ENCODE data around the gene NKX1-1.
"Not testable (repeated sequence)": the region's sequence is repeated elsewhere in the genome, so short reads cannot be mapped to it uniquely, and the experiment has no call there.

Gene NKX1-1

GRCh38 chr4:1406394-1406980 lies at the start of gene NKX1-1:
TSS of gene NKX1-1 (minus strand) at chr4:1406442. CDS start at chr4:1406442, 0 bp downstream.
- no peak for DNase-seq

- no peak for DNase-seq
These were observed 47.5 kb upstream of the NKX1-1 start for GRCh38 chr4:1453731-1454130.

GRCh38 chr4:1452431-1453051 lies 46.3 kb upstream of the NKX1-1 start:
- no peak for DNase-seq

GRCh38 chr4:1451752-1452122 lies 45.5 kb upstream of the NKX1-1 start:
- DNase-seq = no peak

GRCh38 chr4:1451106-1451751 lies 45.0 kb upstream of the NKX1-1 start:
- no peak for DNase-seq

GRCh38 chr4:1449833-1450741 lies 43.8 kb upstream of the NKX1-1 start:
- DNase-seq = no peak

GRCh38 chr4:1449475-1449832 lies 43.2 kb upstream of the NKX1-1 start:
- DNase-seq = no peak

GRCh38 chr4:1448589-1449420 lies 42.6 kb upstream of the NKX1-1 start:
- no peak for DNase-seq

- DNase-seq = no peak
These were observed 41.7 kb upstream of the NKX1-1 start for GRCh38 chr4:1447676-1448588.

GRCh38 chr4:1446502-1447386 lies 40.5 kb upstream of the NKX1-1 start:
- DNase-seq = no peak

GRCh38 chr4:1445716-1446445 lies 39.6 kb upstream of the NKX1-1 start:
- no peak for DNase-seq

- DNase-seq = not testable (repeated sequence)
These were observed 37.5 kb upstream of the NKX1-1 start for GRCh38 chr4:1443688-1444172.

- DNase-seq = no peak
These were observed 20.8 kb upstream of the NKX1-1 start for GRCh38 chr4:1427010-1427409.

GRCh38 chr4:1421657-1422056 lies 15.4 kb upstream of the NKX1-1 start:
- DNase-seq = no peak

- no peak for DNase-seq
These were observed 13.5 kb upstream of the NKX1-1 start for GRCh38 chr4:1419708-1420107.

GRCh38 chr4:1418494-1419285 lies 12.4 kb upstream of the NKX1-1 start:
- no peak for DNase-seq
